CD14-positive monocyte (primary cell): ENCODE data around the gene SCN4B. TPM values are rescaled to one million over a fixed set of nuclear protein-coding genes. Genes with fewer than 3 reads are reported as not detected.

Source experiments
- DNase-seq, 3 donors: peaks; one replicate each; pipeline ENCODE4 v3.0.0-alpha.2; 2011 to 2022
- H2AFZ ChIP-seq: 2 replicates; pipeline ENCODE4 v1.6.0; 2012; ENCODE audit warnings: mild to moderate bottlenecking, low read depth, low read length, inconsistent platforms; ENCODE audit not compliant: insufficient read depth, poor library complexity, severe bottlenecking
- H3K27ac ChIP-seq, 2 donors: 1 replicate in 1 of 2; 2 replicates in 1 of 2; pipeline ENCODE4 v1.5.1; 2012 to 2013; ENCODE audit warnings: low read length in 2 of 2, control low read depth in 1 of 2, inconsistent platforms in 1 of 2, low read depth in 1 of 2, mild to moderate bottlenecking in 1 of 2
- H3K27me3 ChIP-seq, 2 donors: one replicate each; pipeline versions ENCODE4 v1.6.0 to v1.6.1; 2011 to 2013; ENCODE audit warnings: low read length in 2 of 2; ENCODE audit not compliant: control insufficient read depth in 2 of 2, insufficient read depth in 2 of 2
- H3K36me3 ChIP-seq, 2 donors: replicated peaks in 1 of 2; 1 replicate in 1 of 2; 2 replicates in 1 of 2; pipeline versions ENCODE4 v1.5.1 to v1.6.1; 2012 to 2013; ENCODE audit warnings: low read length in 2 of 2, control low read depth in 1 of 2, inconsistent platforms in 1 of 2, mild to moderate bottlenecking in 1 of 2; ENCODE audit not compliant: insufficient read depth in 2 of 2, control insufficient read depth in 1 of 2
- H3K4me1 ChIP-seq, 2 donors: 1 replicate in 1 of 2; 2 replicates in 1 of 2; pipeline versions ENCODE4 v1.5.1 to v1.6.1; 2012 to 2013; ENCODE audit warnings: low read length in 2 of 2, control low read depth in 1 of 2, inconsistent platforms in 1 of 2, mild to moderate bottlenecking in 1 of 2, moderate library complexity in 1 of 2; ENCODE audit not compliant: insufficient read depth in 2 of 2, control insufficient read depth in 1 of 2
- H3K4me2 ChIP-seq: replicated peaks from 2 replicates; pipeline ENCODE3; 2012; ENCODE audit warnings: low read length, moderate library complexity, mild to moderate bottlenecking; ENCODE audit not compliant: poor library complexity, severe bottlenecking; ENCODE audit errors: extremely low read depth
- H3K4me3 ChIP-seq, 3 experiments: fragments of 200-600 bp in 1 of 3; sonication (generic) in 1 of 3; replicated peaks in 1 of 3; 1 replicate in 2 of 3; 2 replicates in 1 of 3; pipeline ENCODE4 v1.5.1; 2011 to 2013; ENCODE audit warnings: low read length in 3 of 3, mild to moderate bottlenecking in 3 of 3, control low read depth in 2 of 3, low read depth in 2 of 3, inconsistent platforms in 1 of 3, moderate library complexity in 1 of 3
- H3K79me2 ChIP-seq: 2 replicates; pipeline ENCODE4 v1.6.0; 2012; ENCODE audit warnings: mild to moderate bottlenecking, control low read depth, inconsistent platforms, low read length, moderate library complexity; ENCODE audit not compliant: insufficient read depth
- H3K9ac ChIP-seq: 2 replicates; pipeline ENCODE4 v1.6.0; 2017; ENCODE audit warnings: low read length, mild to moderate bottlenecking; ENCODE audit not compliant: insufficient read depth, poor library complexity, severe bottlenecking
- H3K9me3 ChIP-seq, 2 donors: replicated peaks in 1 of 2; 1 replicate in 1 of 2; 2 replicates in 1 of 2; pipeline versions ENCODE4 v1.5.1 to v1.6.1; 2012 to 2013; ENCODE audit warnings: low read length in 2 of 2, control low read depth in 1 of 2; ENCODE audit not compliant: control insufficient read depth in 1 of 2, insufficient read depth in 1 of 2
- H4K20me1 ChIP-seq: 2 replicates; pipeline ENCODE4 v1.6.0; 2012; ENCODE audit warnings: mild to moderate bottlenecking, low read length, control low read depth, moderate library complexity; ENCODE audit not compliant: insufficient read depth
- H3K27ac Mint-ChIP-seq, 7 donors: one replicate each; pipeline ENCODE4 v1.8.0; 2020; ENCODE audit warnings: mild to moderate bottlenecking in 7 of 7, mixed read lengths in 7 of 7, moderate library complexity in 6 of 7, inconsistent platforms in 2 of 7
- H3K27me3 Mint-ChIP-seq, 3 donors: one replicate each; pipeline ENCODE4 v1.8.0; 2021 to 2022; ENCODE audit warnings: low read depth in 3 of 3, mild to moderate bottlenecking in 3 of 3, mixed read lengths in 3 of 3, moderate library complexity in 3 of 3, inconsistent platforms in 1 of 3
- H3K36me3 Mint-ChIP-seq, 2 donors: one replicate each; pipeline ENCODE4 v1.8.0; 2020; ENCODE audit warnings: mixed read lengths in 2 of 2, inconsistent platforms in 1 of 2, mild to moderate bottlenecking in 1 of 2
- H3K4me1 Mint-ChIP-seq: one replicate; pipeline ENCODE4 v1.8.0; 2020; ENCODE audit warnings: mild to moderate bottlenecking, mixed read lengths
- H3K4me3 Mint-ChIP-seq, 2 donors: one replicate each; pipeline ENCODE4 v1.8.0; 2020; ENCODE audit warnings: mild to moderate bottlenecking in 2 of 2, mixed read lengths in 2 of 2, moderate library complexity in 1 of 2
- H3K9me3 Mint-ChIP-seq, 7 donors: one replicate each; pipeline ENCODE4 v1.8.0; 2020 to 2022; ENCODE audit warnings: mixed read lengths in 7 of 7, mild to moderate bottlenecking in 6 of 7, moderate library complexity in 6 of 7, inconsistent platforms in 2 of 7
- CTCF ChIP-seq: fragments of 200-600 bp; IDR thresholded peaks from one replicate; pipeline ENCODE4 v1.8.0; 2022; ENCODE audit warnings: antibody characterized with exemption, mild to moderate bottlenecking
- WGBS: methylation state at CpG from one replicate; pipeline ENCODE4 v1.1.5; 2013; ENCODE audit warnings: missing lambda C conversion rate; ENCODE audit not compliant: insufficient coverage; 5-methylcytosine and 5-hydroxymethylcytosine counted together
- intact Hi-C, 2 donors: fragments of 100-400 bp; cut with micrococcal nuclease; formaldehyde crosslinking; loops; one replicate each; pipeline versions ENCODE4 v1.15.0 to v1.15.1; 2023
- polyA plus RNA-seq, 3 donors: library from polyadenylated mRNA; depleted of rRNA in 1 of 3; unstranded in 2 of 3; stranded (reverse) in 1 of 3; fragments of 300-500 nt in 2 of 3; fragments of >200 nt in 1 of 3; fragmentation: Illumina TruSeq in 2 of 3; gene quantifications; 1 replicate in 2 of 3; 2 replicates in 1 of 3; pipeline ENCODE4 v1.2.3, GENCODE V29; 2012 to 2021

SCN4B gene
- polyA plus RNA-seq, 3 donors, result 0.76 TPM; not detected in 2

- H3K9me3 ChIP-seq, result no peaks in the 10 kb centered on the region
- H3K4me3 ChIP-seq, result peak overlapping the region in 1 of 3 experiments; percentile 84
- no peak for DNase-seq
- H4K20me1 ChIP-seq, result no peaks in the 10 kb centered on the region
- Mint-ChIP-seq H3K4me3 (peak overlapping the region; percentile 51 to 80), H3K9me3 (peaks cover 0 to 5% (median 0%) of the 10 kb centered on the region in 7 donors), H3K27ac (peak overlapping the region in 3 of 7 donors; percentile 0 to 28 (median 19)), H3K4me1 (peaks cover 48% of the 10 kb centered on the region), H3K36me3 (peaks cover 0 to 3% of the 10 kb centered on the region in 2 donors), H3K27me3 (peaks cover 3 to 17% (median 14%) of the 10 kb centered on the region in 3 donors)
- peaks cover 34 to 48% of the 10 kb centered on the region in 2 donors for H3K4me1 ChIP-seq
- H3K79me2 ChIP-seq, result no peaks in the 10 kb centered on the region
- peaks cover 0 to 2% of the 10 kb centered on the region in 2 donors for H3K27me3 ChIP-seq
- no peak for TF ChIP-seq CTCF
- WGBS, result 74% methylated on average over 12 of the region's 20 CpGs
- H3K9ac ChIP-seq, result no peak overlapping the region
- no peaks in the 10 kb centered on the region for H3K36me3 ChIP-seq
- H2AFZ ChIP-seq, result no peak overlapping the region
- H3K27ac ChIP-seq, result no peak overlapping the region
- intact Hi-C loops, result loop anchor here (2.0 to 10.0 kb wide), 7 partner anchors 43 to 344 kb away; partner anchors contain the start of gene UBE4A (in 1 of the 2)
- H3K4me2 ChIP-seq, result peak overlapping the region; percentile 80
These were observed 8.0 kb downstream of the SCN4B start for GRCh38 chr11:118144301-118145268.

- 83% methylated on average over 1 of the region's 12 CpGs for WGBS
- Mint-ChIP-seq H3K27me3 (peaks cover 6 to 18% (median 14%) of the 10 kb centered on the region in 3 donors), H3K36me3 (peaks cover 0 to 3% of the 10 kb centered on the region in 2 donors), H3K9me3 (peaks cover 0 to 3% (median 0%) of the 10 kb centered on the region in 7 donors), H3K27ac (peak overlapping the region in 3 of 7 donors; percentile 4 to 93 (median 19)), H3K4me1 (peaks cover 53% of the 10 kb centered on the region), H3K4me3 (no peak overlapping the region)
- no peak overlapping the region for H2AFZ ChIP-seq
- no peak for TF ChIP-seq CTCF
- DNase-seq, result no peak
- peaks cover 34 to 49% of the 10 kb centered on the region in 2 donors for H3K4me1 ChIP-seq
- no peak overlapping the region for H3K4me3 ChIP-seq
- no peaks in the 10 kb centered on the region for H4K20me1 ChIP-seq
- H3K27me3 ChIP-seq, result peaks cover 0 to 2% of the 10 kb centered on the region in 2 donors
- no peaks in the 10 kb centered on the region for H3K79me2 ChIP-seq
- no peak overlapping the region for H3K4me2 ChIP-seq
- no peak overlapping the region for H3K9ac ChIP-seq
- H3K27ac ChIP-seq, result no peak overlapping the region
- intact Hi-C loops, result loop anchor here (2.0 to 10.0 kb wide), 5 partner anchors 55 to 345 kb away; no protein-coding TSS in a partner anchor
- no peaks in the 10 kb centered on the region for H3K9me3 ChIP-seq
- no peaks in the 10 kb centered on the region for H3K36me3 ChIP-seq
These were observed 8.9 kb downstream of the SCN4B start for GRCh38 chr11:118143661-118144185.
